Activated CD4-positive, alpha-beta memory T cell treated with anti-CD3 and anti-CD28 coated beads, Interleukin-2, amount 10 ng/mL, durations not matched to agents 7 days and 5 days (primary cell): ENCODE measurements around the gene NAV2. TPM values are rescaled to one million over a fixed set of nuclear protein-coding genes. Genes with fewer than 3 reads are reported as not detected.

Experiments
- CTCF ChIA-PET: fragments of 350-600 bp; sonication (Branson Sonifier 250); formaldehyde crosslinking; loops from one replicate; lab custom pipeline; 2021; ENCODE audit warnings: antibody characterized with exemption, inconsistent platforms; lab: Charles Lee
- POLR2A ChIA-PET: fragments of 350-600 bp; sonication (Branson Sonifier 250); formaldehyde crosslinking; loops from one replicate; lab custom pipeline; 2021; ENCODE audit warnings: antibody characterized with exemption; lab: Charles Lee
- DNase-seq: peaks from one replicate; pipeline ENCODE4 v3.0.0-alpha.2; 2020
- H3K27ac Mint-ChIP-seq: one replicate; pipeline ENCODE4 v1.8.0; 2021; ENCODE audit warnings: mild to moderate bottlenecking, mixed read lengths
- H3K27me3 Mint-ChIP-seq: one replicate; pipeline ENCODE4 v1.8.0; 2021; ENCODE audit warnings: mixed read lengths
- H3K36me3 Mint-ChIP-seq: one replicate; pipeline ENCODE4 v1.8.0; 2021; ENCODE audit warnings: low read depth, mixed read lengths
- H3K4me1 Mint-ChIP-seq: one replicate; pipeline ENCODE4 v1.8.0; 2021; ENCODE audit warnings: mixed read lengths
- H3K4me3 Mint-ChIP-seq: one replicate; pipeline ENCODE4 v1.8.0; 2021; ENCODE audit warnings: mild to moderate bottlenecking, mixed read lengths
- H3K9me3 Mint-ChIP-seq: one replicate; pipeline ENCODE4 v1.8.0; 2021; ENCODE audit warnings: mixed read lengths
- total RNA-seq, 2 experiments: library from RNA; stranded (reverse); gene quantifications; one replicate each; pipeline ENCODE4 v1.2.3, GENCODE V29; 2021

Gene NAV2
- total RNA-seq, 2 experiments from 2014 or later, result 0.53 to 0.70 TPM

GRCh38 chr11:19696073-19696472, 16.6 kb upstream of the NAV2 start:
- H3K27ac Mint-ChIP-seq, result no peak overlapping the region
- H3K27me3 Mint-ChIP-seq, result peaks cover 3% of the 10 kb centered on the region
- no peaks in the 10 kb centered on the region for H3K4me1 Mint-ChIP-seq
- no peaks in the 10 kb centered on the region for H3K9me3 Mint-ChIP-seq
- DNase-seq, result no peak
- CTCF ChIA-PET, result no interaction called here
- POLR2A ChIA-PET, result no interaction called here
- no peaks in the 10 kb centered on the region for H3K36me3 Mint-ChIP-seq
- H3K4me3 Mint-ChIP-seq, result no peak overlapping the region

GRCh38 chr11:19696904-19697303, 15.7 kb upstream of the NAV2 start:
- POLR2A ChIA-PET, result no interaction called here
- CTCF ChIA-PET, result no interaction called here
- Mint-ChIP-seq H3K9me3 (no peaks in the 10 kb centered on the region), H3K4me1 (no peaks in the 10 kb centered on the region), H3K4me3 (no peak overlapping the region), H3K36me3 (no peaks in the 10 kb centered on the region), H3K27ac (no peak overlapping the region), H3K27me3 (peaks cover 3% of the 10 kb centered on the region)
- DNase-seq, result no peak

GRCh38 chr11:19697721-19698121, 14.9 kb upstream of the NAV2 start:
- no peaks in the 10 kb centered on the region for H3K36me3 Mint-ChIP-seq
- DNase-seq, result no peak
- H3K27me3 Mint-ChIP-seq, result peaks cover 3% of the 10 kb centered on the region
- ChIA-PET CTCF (no interaction called here), POLR2A (no interaction called here)
- H3K4me1 Mint-ChIP-seq, result no peaks in the 10 kb centered on the region
- H3K9me3 Mint-ChIP-seq, result no peaks in the 10 kb centered on the region
- no peak overlapping the region for H3K27ac Mint-ChIP-seq
- no peak overlapping the region for H3K4me3 Mint-ChIP-seq

GRCh38 chr11:19698493-19699292, 13.9 kb upstream of the NAV2 start:
- DNase-seq, result no peak
- Mint-ChIP-seq H3K36me3 (no peaks in the 10 kb centered on the region), H3K4me1 (no peaks in the 10 kb centered on the region), H3K27me3 (peaks cover 3% of the 10 kb centered on the region), H3K9me3 (no peaks in the 10 kb centered on the region), H3K4me3 (no peak overlapping the region), H3K27ac (no peak overlapping the region)
- POLR2A ChIA-PET, result no interaction called here
- CTCF ChIA-PET, result no interaction called here

GRCh38 chr11:19701421-19701820, 11.2 kb upstream of the NAV2 start:
- Mint-ChIP-seq H3K27ac (no peak overlapping the region), H3K4me1 (no peaks in the 10 kb centered on the region), H3K9me3 (no peaks in the 10 kb centered on the region), H3K27me3 (peaks cover 3% of the 10 kb centered on the region), H3K36me3 (no peaks in the 10 kb centered on the region), H3K4me3 (no peak overlapping the region)
- no peak for DNase-seq
- ChIA-PET CTCF (no interaction called here), POLR2A (interaction anchor here (0.7 kb wide), 1 partner anchor 22 kb away, joined by 3 read pairs; no protein-coding TSS in a partner anchor)

- CTCF ChIA-PET, result no interaction called here
- H3K27me3 Mint-ChIP-seq, result no peaks in the 10 kb centered on the region
These were observed 10.0 kb upstream of the NAV2 start for GRCh38 chr11:19702620-19703019.

GRCh38 chr11:19703211-19703610, 9.4 kb upstream of the NAV2 start:
- Mint-ChIP-seq H3K4me1 (no peaks in the 10 kb centered on the region), H3K4me3 (no peak overlapping the region), H3K27me3 (peaks cover 3% of the 10 kb centered on the region), H3K36me3 (no peaks in the 10 kb centered on the region), H3K9me3 (no peaks in the 10 kb centered on the region), H3K27ac (no peak overlapping the region)
- CTCF ChIA-PET, result interaction anchor here (0.7 kb wide), 1 partner anchor 18 kb away, joined by 3 read pairs; no protein-coding TSS in a partner anchor
- DNase-seq, result no peak
- POLR2A ChIA-PET, result no interaction called here

More at GRCh38 chr11:19702620-19703019, 10.0 kb upstream of the NAV2 start:
- H3K36me3 Mint-ChIP-seq, result no peaks in the 10 kb centered on the region
- H3K9me3 Mint-ChIP-seq, result no peaks in the 10 kb centered on the region
- no peak overlapping the region for H3K4me3 Mint-ChIP-seq
- H3K27ac Mint-ChIP-seq, result no peak overlapping the region
- POLR2A ChIA-PET, result no interaction called here
- DNase-seq, result no peak
- H3K4me1 Mint-ChIP-seq, result no peaks in the 10 kb centered on the region

- Mint-ChIP-seq H3K4me3 (no peak overlapping the region), H3K27ac (no peak overlapping the region), H3K27me3 (peaks cover 3% of the 10 kb centered on the region), H3K9me3 (no peaks in the 10 kb centered on the region), H3K36me3 (no peaks in the 10 kb centered on the region), H3K4me1 (no peaks in the 10 kb centered on the region)
- no peak for DNase-seq
- POLR2A ChIA-PET, result no interaction called here
- CTCF ChIA-PET, result no interaction called here
These were observed 8.4 kb upstream of the NAV2 start for GRCh38 chr11:19704213-19704612.

- Mint-ChIP-seq H3K27me3 (peaks cover 7% of the 10 kb centered on the region), H3K4me3 (no peak overlapping the region), H3K9me3 (no peaks in the 10 kb centered on the region), H3K27ac (no peak overlapping the region), H3K36me3 (no peaks in the 10 kb centered on the region), H3K4me1 (no peaks in the 10 kb centered on the region)
- no peak for DNase-seq
- ChIA-PET POLR2A (no interaction called here), CTCF (interaction anchor here (1.5 kb wide), 1 partner anchor 143 kb away, joined by 3 read pairs; no protein-coding TSS in a partner anchor)
These were observed 6.7 kb upstream of the NAV2 start for GRCh38 chr11:19705936-19706335.

- Mint-ChIP-seq H3K9me3 (no peaks in the 10 kb centered on the region), H3K36me3 (peaks cover 2% of the 10 kb centered on the region), H3K4me1 (peaks cover 26% of the 10 kb centered on the region), H3K27me3 (peaks cover 39% of the 10 kb centered on the region), H3K27ac (peak overlapping the region; percentile 89), H3K4me3 (peak overlapping the region; percentile 92)
- peak; percentile 41 for DNase-seq
- POLR2A ChIA-PET, result interaction anchor here (1.0 to 5.4 kb wide), 5 partner anchors 12 to 470 kb away, joined by 3 to 42 read pairs (median 3); no protein-coding TSS in a partner anchor
- CTCF ChIA-PET, result interaction anchor here (0.6 kb wide), 1 partner anchor 148 kb away, joined by 3 read pairs; no protein-coding TSS in a partner anchor
These were observed 741 bp upstream of the NAV2 start for GRCh38 chr11:19711911-19712280.

GRCh38 chr11:19713196-19714021, 772 bp downstream of the NAV2 start:
- CTCF ChIA-PET, result no interaction called here
- Mint-ChIP-seq H3K4me1 (peaks cover 26% of the 10 kb centered on the region), H3K27ac (no peak overlapping the region), H3K36me3 (peaks cover 2% of the 10 kb centered on the region), H3K27me3 (peaks cover 42% of the 10 kb centered on the region), H3K4me3 (peak overlapping the region; percentile 77), H3K9me3 (no peaks in the 10 kb centered on the region)
- POLR2A ChIA-PET, result interaction anchor here (5.4 kb wide), 1 partner anchor 10 kb away, joined by 42 read pairs; no protein-coding TSS in a partner anchor
- peak; percentile 19 for DNase-seq

GRCh38 chr11:19714022-19714386, 1.4 kb downstream of the NAV2 start:
- Mint-ChIP-seq H3K27ac (no peak overlapping the region), H3K4me3 (peak overlapping the region; percentile 70), H3K4me1 (peaks cover 26% of the 10 kb centered on the region), H3K27me3 (peaks cover 42% of the 10 kb centered on the region), H3K9me3 (no peaks in the 10 kb centered on the region), H3K36me3 (peaks cover 2% of the 10 kb centered on the region)
- ChIA-PET CTCF (no interaction called here), POLR2A (interaction anchor here (5.4 kb wide), 1 partner anchor 10 kb away, joined by 42 read pairs; no protein-coding TSS in a partner anchor)
- no peak for DNase-seq
